GM12864 (cell line): ENCODE data around the gene ACAP2.

Experiments
- DNase-seq: peaks from one replicate; pipeline ENCODE4 v3.0.0-alpha.2; 2011; ENCODE audit warnings: low read depth
- H3K4me3 ChIP-seq: 2 replicates; pipeline ENCODE4 v1.5.1; 2011; ENCODE audit warnings: mild to moderate bottlenecking, low read depth, low read length, control low read depth
- CTCF ChIP-seq: IDR thresholded peaks from 2 replicates; pipeline ENCODE4 v1.5.1; 2011; ENCODE audit warnings: low read depth, mild to moderate bottlenecking, moderate library complexity, low read length, control low read depth, inconsistent platforms; ENCODE audit errors: missing control alignments

The ACAP2 gene

GRCh38 chr3:195394024-195394423 lies 48.8 kb downstream of the ACAP2 start:
- no peak for TF ChIP-seq CTCF
- H3K4me3 ChIP-seq, result peak overlapping the region; percentile 27
- peak; percentile 58 for DNase-seq

- no peak for TF ChIP-seq CTCF
- no peak overlapping the region for H3K4me3 ChIP-seq
- no peak for DNase-seq
Measured at GRCh38 chr3:195388380-195388779, 54.4 kb downstream of the ACAP2 start.

GRCh38 chr3:195386739-195387138 lies 56.1 kb downstream of the ACAP2 start:
- TF ChIP-seq CTCF, result no peak
- H3K4me3 ChIP-seq, result no peak overlapping the region
- DNase-seq, result no peak

GRCh38 chr3:195385526-195385925 lies 57.3 kb downstream of the ACAP2 start:
- H3K4me3 ChIP-seq, result no peak overlapping the region
- DNase-seq, result no peak
- TF ChIP-seq CTCF, result no peak

GRCh38 chr3:195384952-195385351 lies 57.9 kb downstream of the ACAP2 start:
- no peak for TF ChIP-seq CTCF
- no peak overlapping the region for H3K4me3 ChIP-seq
- DNase-seq, result no peak

- no peak overlapping the region for H3K4me3 ChIP-seq
- TF ChIP-seq CTCF, result no peak
- no peak for DNase-seq
Measured at GRCh38 chr3:195372220-195372619, 70.6 kb downstream of the ACAP2 start.

GRCh38 chr3:195366200-195366925 lies 76.5 kb downstream of the ACAP2 start:
- DNase-seq, result no peak
- TF ChIP-seq CTCF, result no peak
- H3K4me3 ChIP-seq, result no peak overlapping the region
